A673 (cell line): ENCODE results near the gene ILKAP. TPM values are rescaled to one million over a fixed set of nuclear protein-coding genes. Genes with fewer than 3 reads are reported as not detected.

Experiments
- Bru-seq: library from RNA; stranded (reverse); fragments of 400-500 nt; gene quantifications from one replicate; lab custom pipeline; 2021; lab: Mats Ljungman, UMichigan
- BruChase-seq, 2 experiments: library from RNA; stranded (reverse); fragments of 400-500 nt; gene quantifications; one replicate each; lab custom pipeline; 2021; lab: Mats Ljungman, UMichigan
- BruUV-seq: library from RNA; stranded (reverse); fragments of 400-500 nt; replicated peaks from 2 replicates; lab custom pipeline; 2021; lab: Mats Ljungman, UMichigan
- CTCF ChIA-PET: fragments of 300-600 bp; sonication (Branson Sonifier 250); formaldehyde crosslinking; loops from one replicate; lab custom pipeline; 2022; ENCODE audit warnings: antibody characterized with exemption; lab: Charles Lee
- POLR2A ChIA-PET: fragments of 300-600 bp; sonication (Branson Sonifier 250); formaldehyde crosslinking; loops from one replicate; lab custom pipeline; 2022; ENCODE audit warnings: antibody characterized with exemption; ENCODE audit not compliant: low non-redundant PET; lab: Charles Lee
- DNase-seq: peaks from one replicate; pipeline ENCODE4 v3.0.0-alpha.2; 2015; ENCODE audit warnings: low spot score
- H3K27ac ChIP-seq: fragments of 200-600 bp; sonication (generic); 2 replicates; pipeline ENCODE4 v1.5.1; 2016; ENCODE audit warnings: mixed run types, low read depth, mild to moderate bottlenecking, mixed read lengths, antibody characterized with exemption, low read length; ENCODE audit not compliant: poor library complexity, severe bottlenecking
- H3K27me3 ChIP-seq: fragments of 200-600 bp; sonication (generic); replicated peaks from 2 replicates; pipeline ENCODE4 v1.6.1; 2017; ENCODE audit warnings: mixed run types, low read depth, mild to moderate bottlenecking, mixed read lengths, antibody characterized with exemption, low read length; ENCODE audit not compliant: insufficient read depth, poor library complexity
- H3K36me3 ChIP-seq: fragments of 200-600 bp; sonication (generic); 2 replicates; pipeline ENCODE4 v1.6.1; 2016; ENCODE audit warnings: mixed run types, mild to moderate bottlenecking, mixed read lengths, antibody characterized with exemption, low read length; ENCODE audit not compliant: insufficient read depth, poor library complexity, severe bottlenecking
- H3K4me1 ChIP-seq: fragments of 200-600 bp; sonication (generic); 2 replicates; pipeline ENCODE4 v1.6.1; 2017; ENCODE audit warnings: mixed run types, mild to moderate bottlenecking, mixed read lengths, antibody characterized with exemption, low read length; ENCODE audit not compliant: insufficient read depth, poor library complexity, severe bottlenecking
- H3K4me3 ChIP-seq: fragments of 200-600 bp; sonication (generic); 2 replicates; pipeline ENCODE4 v1.5.1; 2016; ENCODE audit warnings: low read depth, mixed run types, mild to moderate bottlenecking, mixed read lengths, low read length; ENCODE audit not compliant: poor library complexity, severe bottlenecking
- H3K9me3 ChIP-seq: fragments of 200-600 bp; sonication (generic); 2 replicates; pipeline ENCODE4 v1.6.1; 2016; ENCODE audit warnings: mixed run types, low read depth, mild to moderate bottlenecking, mixed read lengths, antibody characterized with exemption, low read length; ENCODE audit not compliant: poor library complexity, severe bottlenecking
- EZH2 ChIP-seq: fragments of 200-600 bp; sonication (generic); IDR thresholded peaks from 2 replicates; pipeline ENCODE4 v1.6.1; 2017; ENCODE audit warnings: borderline replicate concordance, low read depth, mild to moderate bottlenecking, mixed read lengths, antibody characterized with exemption, low read length; ENCODE audit not compliant: poor library complexity, severe bottlenecking
- intact Hi-C: fragments of 100-400 bp; cut with micrococcal nuclease; formaldehyde crosslinking; loops from one replicate; pipeline ENCODE4 v1.10.0; 2022; ENCODE audit not compliant: unreplicated experiment
- long read RNA-seq: library from polyadenylated mRNA; stranded (forward); transcript quantifications from one replicate; pipeline ENCODE4 v2.0.0, GENCODE V29; 2022
- total RNA-seq: library from RNA; stranded (reverse); gene quantifications from 2 replicates; pipeline ENCODE4 v1.2.3, GENCODE V29; 2021
- TF ChIP-seq, protein P1 (sequence below): fragments of 300-800, 200-600 bp; sonication (generic); conservative IDR thresholded peaks from 2 replicates; pipeline ENCODE4 v1.5.1; 2017; ENCODE audit warnings: low read depth, mild to moderate bottlenecking, antibody characterized with exemption, low read length, moderate library complexity, mixed read lengths

ILKAP gene, protein sequence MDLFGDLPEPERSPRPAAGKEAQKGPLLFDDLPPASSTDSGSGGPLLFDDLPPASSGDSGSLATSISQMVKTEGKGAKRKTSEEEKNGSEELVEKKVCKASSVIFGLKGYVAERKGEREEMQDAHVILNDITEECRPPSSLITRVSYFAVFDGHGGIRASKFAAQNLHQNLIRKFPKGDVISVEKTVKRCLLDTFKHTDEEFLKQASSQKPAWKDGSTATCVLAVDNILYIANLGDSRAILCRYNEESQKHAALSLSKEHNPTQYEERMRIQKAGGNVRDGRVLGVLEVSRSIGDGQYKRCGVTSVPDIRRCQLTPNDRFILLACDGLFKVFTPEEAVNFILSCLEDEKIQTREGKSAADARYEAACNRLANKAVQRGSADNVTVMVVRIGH
- total RNA-seq (65.1 and 71.6 TPM in 2 replicates), Bru-seq, nascent RNA (percentile 92 among the genes with signal in this experiment), BruChase-seq, experiment 1, labeled RNA remaining after a 2-hour chase (percentile 90 among the genes with signal in this experiment), BruChase-seq, experiment 2, labeled RNA remaining after a 6-hour chase (percentile 89 among the genes with signal in this experiment)
- long read RNA-seq, transcript ILKAP-201 (12 exons, 1,490 nt) = major isoform, 62 of 90 reads
- long read RNA-seq, partial matches to known transcripts = 2 of 90 reads
- long read RNA-seq, other reads (novel, unspliced or antisense) = 23 of 90 reads

DNA sequence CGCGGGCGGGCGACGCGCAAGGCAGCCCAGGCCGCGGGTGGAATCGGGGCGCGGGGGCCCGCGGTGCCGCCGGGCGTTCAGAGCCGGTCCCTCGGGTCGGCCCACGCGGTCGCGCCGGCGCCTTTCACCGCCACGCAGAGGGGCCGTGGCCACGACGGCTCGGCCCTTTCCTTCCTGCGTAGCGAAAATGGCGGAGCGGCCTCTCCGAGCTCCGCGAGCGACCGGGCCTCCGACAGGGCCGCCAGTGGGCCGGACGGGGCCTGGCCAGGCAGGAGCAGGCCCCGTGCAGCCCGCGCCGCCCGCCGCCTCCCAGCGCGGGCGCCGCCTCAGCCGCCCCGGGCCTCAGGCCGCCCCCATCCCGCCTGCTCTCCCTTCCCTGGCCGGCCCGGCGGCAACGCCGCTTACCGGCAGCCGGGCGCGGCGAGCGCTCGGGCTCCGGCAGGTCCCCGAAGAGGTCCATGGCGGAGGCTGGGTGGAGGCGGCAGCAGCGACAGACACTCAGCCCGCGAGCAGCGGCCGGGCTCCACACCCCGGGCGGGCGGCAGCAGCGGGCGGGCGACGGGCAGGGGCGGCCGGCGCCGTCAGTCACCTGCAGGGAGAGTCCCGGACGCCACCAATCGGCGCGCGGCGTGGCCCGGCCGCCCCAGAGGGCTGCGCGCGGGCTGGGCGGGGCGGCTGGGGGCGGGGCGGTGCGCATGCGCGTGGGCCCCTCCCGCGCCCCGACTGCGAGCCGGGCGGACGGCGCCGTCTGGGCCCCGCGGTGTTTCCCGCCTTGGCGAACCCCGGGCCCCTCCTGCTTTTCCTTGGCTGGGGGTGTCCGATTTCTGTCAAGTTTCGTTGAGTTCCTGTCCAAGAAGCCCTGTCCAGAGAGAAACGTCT, at the start of gene ILKAP:
TSS of gene ILKAP (minus strand) at position 602 of the 879 bp plus-strand sequence. CDS start at position 460, 142 bp downstream.
- Histone ChIP-seq H3K36me3 (no peaks in the 10 kb centered on the region), H3K9me3 (no peaks in the 10 kb centered on the region), H3K27ac (peak within 1 kb of the TSS; percentile 91), H3K27me3 (peaks cover 2% of the 10 kb centered on the region), H3K4me3 (peak within 1 kb of the TSS; percentile 92), H3K4me1 (peaks cover 21% of the 10 kb centered on the region)
- POLR2A ChIA-PET = no interaction called here
- intact Hi-C loops = no loop called here
- no peak for TF ChIP-seq EZH2
- TF ChIP-seq, protein P1, sequence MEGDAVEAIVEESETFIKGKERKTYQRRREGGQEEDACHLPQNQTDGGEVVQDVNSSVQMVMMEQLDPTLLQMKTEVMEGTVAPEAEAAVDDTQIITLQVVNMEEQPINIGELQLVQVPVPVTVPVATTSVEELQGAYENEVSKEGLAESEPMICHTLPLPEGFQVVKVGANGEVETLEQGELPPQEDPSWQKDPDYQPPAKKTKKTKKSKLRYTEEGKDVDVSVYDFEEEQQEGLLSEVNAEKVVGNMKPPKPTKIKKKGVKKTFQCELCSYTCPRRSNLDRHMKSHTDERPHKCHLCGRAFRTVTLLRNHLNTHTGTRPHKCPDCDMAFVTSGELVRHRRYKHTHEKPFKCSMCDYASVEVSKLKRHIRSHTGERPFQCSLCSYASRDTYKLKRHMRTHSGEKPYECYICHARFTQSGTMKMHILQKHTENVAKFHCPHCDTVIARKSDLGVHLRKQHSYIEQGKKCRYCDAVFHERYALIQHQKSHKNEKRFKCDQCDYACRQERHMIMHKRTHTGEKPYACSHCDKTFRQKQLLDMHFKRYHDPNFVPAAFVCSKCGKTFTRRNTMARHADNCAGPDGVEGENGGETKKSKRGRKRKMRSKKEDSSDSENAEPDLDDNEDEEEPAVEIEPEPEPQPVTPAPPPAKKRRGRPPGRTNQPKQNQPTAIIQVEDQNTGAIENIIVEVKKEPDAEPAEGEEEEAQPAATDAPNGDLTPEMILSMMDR = no peak
- peak; percentile 91 for DNase-seq
- CTCF ChIA-PET = interaction anchor here (0.6 kb wide), 1 partner anchor 18 kb away, joined by 4 read pairs; no protein-coding TSS in a partner anchor
- no TSS peak for BruUV-seq

DNA sequence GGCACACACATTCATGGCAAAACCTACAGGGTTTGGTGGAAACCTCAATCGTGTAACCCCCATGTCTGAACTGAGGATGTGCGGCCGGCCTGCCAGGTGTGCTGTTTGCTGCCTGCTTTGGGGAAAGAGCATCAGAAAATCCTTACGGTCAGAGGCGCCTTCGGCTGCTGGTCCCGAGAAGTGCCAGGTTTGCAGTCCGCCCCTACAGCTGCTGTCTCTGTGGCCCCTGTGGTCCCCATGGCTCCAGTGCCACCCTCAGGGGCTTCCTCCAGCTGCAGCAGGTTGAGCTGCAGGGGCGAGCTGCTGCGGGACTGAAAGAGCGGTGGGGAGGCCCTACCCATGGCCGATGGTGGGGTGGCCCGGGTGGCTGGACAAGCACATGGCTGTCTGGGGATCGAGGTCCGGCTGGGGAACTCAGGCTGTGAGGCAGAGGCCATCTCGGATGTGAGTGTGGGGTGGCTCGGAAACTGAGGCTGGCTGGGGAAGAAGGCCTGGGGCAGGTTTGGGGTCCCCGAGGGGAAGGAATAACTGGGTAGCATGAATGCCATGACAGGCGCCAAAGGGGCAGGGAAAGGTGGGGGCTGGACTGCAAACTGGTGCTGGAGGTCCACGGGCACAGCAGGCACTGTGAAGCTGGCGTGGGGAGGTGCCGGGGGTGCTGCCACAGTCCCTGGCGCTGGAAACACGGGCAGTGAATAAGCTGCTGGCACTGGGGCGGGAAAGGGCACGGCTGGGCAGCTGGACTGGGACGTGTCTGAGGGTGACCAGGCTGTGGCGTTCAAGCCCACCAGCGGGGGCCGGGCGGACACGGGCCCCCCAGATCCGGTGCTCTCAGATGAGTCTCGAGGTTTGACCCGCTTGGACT, 49.5 kb upstream of the ILKAP start:
- no TSS peak for BruUV-seq
- no peaks in the 10 kb centered on the region for H3K9me3 ChIP-seq
- no peak for TF ChIP-seq EZH2
- TF ChIP-seq, protein P1 = no peak
- no peak for DNase-seq
- ChIA-PET POLR2A (no interaction called here), CTCF (no interaction called here)
- intact Hi-C loops = no loop called here
- no peak overlapping the region for H3K27ac ChIP-seq
- no peaks in the 10 kb centered on the region for H3K36me3 ChIP-seq
- H3K4me1 ChIP-seq = no peaks in the 10 kb centered on the region
- H3K27me3 ChIP-seq = no peaks in the 10 kb centered on the region
- no peak overlapping the region for H3K4me3 ChIP-seq
